OCI-LY1 (cell line): ENCODE measurements around the gene PLGRKT.

ENCODE experiments used
- H2AFZ ChIP-seq: fragments of 200-600 bp; sonication (generic), shearing (Covaris generic); 2 replicates; pipeline ENCODE4 v1.6.0; 2014; ENCODE audit warnings: antibody characterized with exemption, mild to moderate bottlenecking, low read length
- H3F3A ChIP-seq: fragments of 200-600 bp; sonication (generic), shearing (Covaris generic); 2 replicates; pipeline ENCODE4 v1.6.0; 2014; ENCODE audit warnings: mild to moderate bottlenecking, antibody characterized with exemption, low read length, moderate library complexity; ENCODE audit not compliant: insufficient read depth
- H3K27ac ChIP-seq: fragments of 200-600 bp; sonication (generic); 2 replicates; pipeline ENCODE4 v1.5.1; 2014; ENCODE audit warnings: low read length, mixed run types, mild to moderate bottlenecking, low read depth; ENCODE audit not compliant: poor library complexity, severe bottlenecking
- H3K27me3 ChIP-seq: fragments of 200-600 bp; sonication (generic); 2 replicates; pipeline ENCODE4 v1.6.0; 2014; ENCODE audit warnings: antibody characterized with exemption, mild to moderate bottlenecking, low read length, moderate library complexity; ENCODE audit not compliant: insufficient read depth
- H3K36me3 ChIP-seq: fragments of 200-600 bp; sonication (generic); 2 replicates; pipeline ENCODE4 v1.6.1; 2014; ENCODE audit warnings: mild to moderate bottlenecking, antibody characterized with exemption, low read length, moderate library complexity, mixed read lengths; ENCODE audit not compliant: insufficient read depth
- H3K4me1 ChIP-seq: fragments of 200-600 bp; sonication (generic); 2 replicates; pipeline ENCODE4 v1.5.1; 2014; ENCODE audit warnings: mild to moderate bottlenecking, low read length, moderate library complexity; ENCODE audit not compliant: insufficient read depth, severe bottlenecking
- H3K4me2 ChIP-seq: fragments of 200-600 bp; sonication (generic), shearing (Covaris generic); 2 replicates; pipeline ENCODE4 v1.6.1; 2014; ENCODE audit warnings: low read length
- H3K4me3 ChIP-seq: fragments of 200-600 bp; sonication (generic); 2 replicates; pipeline ENCODE4 v1.5.1; 2014; ENCODE audit warnings: low read length, low read depth, mild to moderate bottlenecking, mixed read lengths; ENCODE audit not compliant: poor library complexity, severe bottlenecking
- H3K79me2 ChIP-seq: fragments of 200-600 bp; shearing (Covaris generic); 2 replicates; pipeline ENCODE4 v1.6.1; 2016; ENCODE audit warnings: mixed run types, low read length, mixed read lengths; ENCODE audit not compliant: insufficient read depth
- H3K9ac ChIP-seq: fragments of 200-600 bp; sonication (generic), shearing (Covaris generic); 2 replicates; pipeline ENCODE4 v1.6.1; 2014; ENCODE audit warnings: mild to moderate bottlenecking, low read length, mixed read lengths
- H3K9me2 ChIP-seq: fragments of 200-600 bp; sonication (generic), shearing (Covaris generic); 2 replicates; pipeline ENCODE4 v1.6.1; 2014; ENCODE audit warnings: low read depth, mild to moderate bottlenecking, low read length, mixed read lengths
- H3K9me3 ChIP-seq: fragments of 200-600 bp; shearing (Covaris generic); 2 replicates; pipeline ENCODE4 v1.6.1; 2014; ENCODE audit warnings: low read length, mixed read lengths
- H4K20me1 ChIP-seq: fragments of 200-600 bp; sonication (generic), shearing (Covaris generic); 2 replicates; pipeline ENCODE4 v1.6.0; 2016; ENCODE audit warnings: mild to moderate bottlenecking, low read length; ENCODE audit not compliant: insufficient read depth
- CTCF ChIP-seq: fragments of 200-600 bp; sonication (generic), shearing (Covaris generic); IDR thresholded peaks from 2 replicates; pipeline ENCODE4 v1.5.1; 2017; ENCODE audit warnings: mild to moderate bottlenecking, antibody characterized with exemption, low read length, moderate library complexity, mixed read lengths
- EZH2 ChIP-seq: fragments of 200-600 bp; sonication (generic), shearing (Covaris generic); IDR thresholded peaks from 2 replicates; pipeline ENCODE4 v1.8.0; 2017; ENCODE audit warnings: borderline replicate concordance, mixed run types, mild to moderate bottlenecking, antibody characterized with exemption, low read length, moderate library complexity, mixed read lengths

PLGRKT gene

GRCh38 chr9:5449521-5450358 is 12.0 kb upstream of the PLGRKT start:
- Histone ChIP-seq H3K79me2 (no peaks in the 10 kb centered on the region), H3K4me1 (peaks cover 19% of the 10 kb centered on the region), H3K9ac (peak overlapping the region; percentile 48), H3K9me3 (no peaks in the 10 kb centered on the region), H3K9me2 (no peaks in the 10 kb centered on the region), H3F3A (no peaks in the 10 kb centered on the region), H4K20me1 (no peaks in the 10 kb centered on the region), H3K27ac (no peak overlapping the region), H3K4me2 (peak overlapping the region; percentile 66), H3K36me3 (no peaks in the 10 kb centered on the region), H3K4me3 (peak overlapping the region; percentile 61), H3K27me3 (no peaks in the 10 kb centered on the region), H2AFZ (peak overlapping the region; percentile 17; the same call in 1 of the 2 replicates)
- no peak for TF ChIP-seq EZH2
- no peak for TF ChIP-seq CTCF

GRCh38 chr9:5448461-5449435 is 11.0 kb upstream of the PLGRKT start:
- no peak overlapping the region for H3K27ac ChIP-seq
- H3K9ac ChIP-seq: no peak overlapping the region
- TF ChIP-seq EZH2: no peak
- no peak for TF ChIP-seq CTCF
- peaks cover 19% of the 10 kb centered on the region for H3K4me1 ChIP-seq
- H3K79me2 ChIP-seq: no peaks in the 10 kb centered on the region
- H3F3A ChIP-seq: no peaks in the 10 kb centered on the region
- no peaks in the 10 kb centered on the region for H3K9me3 ChIP-seq
- no peaks in the 10 kb centered on the region for H4K20me1 ChIP-seq
- no peaks in the 10 kb centered on the region for H3K9me2 ChIP-seq
- H3K4me2 ChIP-seq: no peak overlapping the region
- no peak overlapping the region for H2AFZ ChIP-seq
- H3K36me3 ChIP-seq: no peaks in the 10 kb centered on the region
- no peaks in the 10 kb centered on the region for H3K27me3 ChIP-seq
- H3K4me3 ChIP-seq: no peak overlapping the region

GRCh38 chr9:5448016-5448415 is 10.3 kb upstream of the PLGRKT start:
- no peak overlapping the region for H3K4me2 ChIP-seq
- no peak overlapping the region for H2AFZ ChIP-seq
- no peak overlapping the region for H3K4me3 ChIP-seq
- H3K4me1 ChIP-seq: peaks cover 19% of the 10 kb centered on the region
- no peaks in the 10 kb centered on the region for H3F3A ChIP-seq
- H3K36me3 ChIP-seq: no peaks in the 10 kb centered on the region
- H3K9ac ChIP-seq: no peak overlapping the region
- no peaks in the 10 kb centered on the region for H4K20me1 ChIP-seq
- TF ChIP-seq CTCF (no peak), EZH2 (no peak)
- no peak overlapping the region for H3K27ac ChIP-seq
- no peaks in the 10 kb centered on the region for H3K79me2 ChIP-seq
- H3K27me3 ChIP-seq: no peaks in the 10 kb centered on the region
- H3K9me2 ChIP-seq: no peaks in the 10 kb centered on the region
- H3K9me3 ChIP-seq: no peaks in the 10 kb centered on the region
